ENCODE results near the gene MAPK11.

Gene MAPK11

GRCh38 chr22:50308597-50308935 is 38.4 kb upstream of the MAPK11 start:
- no peak for DNase-seq (ENCODE audit: low read depth in 2 of 2, low spot score in 1 of 2)

GRCh38 chr22:50307890-50308596 is 37.9 kb upstream of the MAPK11 start:
- no peak for DNase-seq (ENCODE audit: low read depth in 2 of 2, low spot score in 1 of 2)

DNA sequence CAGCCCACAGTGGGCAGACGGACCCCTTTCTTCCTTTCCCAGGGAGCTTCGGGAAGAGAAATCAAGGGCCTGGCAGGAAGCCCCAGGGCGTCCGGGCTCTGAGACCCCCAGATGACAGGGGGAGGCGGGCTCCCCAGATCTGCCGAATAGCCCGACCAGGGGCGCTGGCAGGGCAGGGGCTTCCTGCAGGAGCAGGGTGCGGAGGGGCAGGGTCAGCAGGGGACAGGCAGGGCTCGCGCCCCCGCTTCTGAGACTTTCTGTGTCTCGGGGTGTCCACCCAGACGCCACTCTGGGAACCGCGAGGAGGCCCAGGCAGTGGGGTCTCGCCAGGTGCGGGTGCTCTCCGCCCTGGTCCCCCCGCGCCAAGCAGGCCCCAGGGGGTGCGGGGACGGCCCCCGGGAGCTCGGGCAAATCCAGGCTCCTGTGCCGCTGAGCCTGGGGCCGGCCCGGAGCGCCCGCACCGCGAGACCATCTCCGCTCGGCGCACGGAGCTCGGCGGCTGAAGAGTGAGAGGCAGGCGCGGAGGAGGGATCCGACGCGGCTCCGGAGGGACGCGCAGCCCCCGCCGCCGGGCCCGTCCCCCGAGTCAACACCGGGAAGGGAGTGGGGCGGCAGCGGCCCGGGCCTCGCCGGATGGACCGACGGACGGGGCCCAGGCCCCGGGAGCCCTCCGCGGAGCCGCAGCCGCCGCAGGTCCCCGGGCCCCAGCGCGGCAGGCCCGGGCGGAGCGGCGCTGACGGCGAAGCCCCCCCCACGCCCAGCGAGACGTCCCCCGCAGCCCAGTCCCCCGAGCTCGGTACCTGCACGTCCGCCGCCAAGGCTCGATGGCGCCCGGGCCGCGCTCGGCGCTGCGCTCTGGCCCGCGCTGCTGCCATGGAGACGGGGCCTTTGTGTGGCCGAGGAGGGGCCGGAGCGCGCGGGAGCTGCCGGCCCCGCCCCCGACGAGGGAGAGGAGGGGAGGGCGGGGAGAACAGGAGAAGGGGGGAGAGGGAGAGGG is 36.9 kb upstream of the MAPK11 start, which contains the start of gene PLXNB2:
Gene PLXNB2 (minus strand): TSS at position 894 of the 997 bp plus-strand sequence. CDS start 17,062 bp downstream, outside the sequence.
- no peak for DNase-seq (ENCODE audit: low read depth in 2 of 2, low spot score in 1 of 2)

GRCh38 chr22:50305923-50306566 is 35.9 kb upstream of the MAPK11 start:
- DNase-seq (ENCODE audit: low read depth in 2 of 2, low spot score in 1 of 2), result no peak

- no peak for DNase-seq (ENCODE audit: low read depth in 2 of 2, low spot score in 1 of 2)
Observed at GRCh38 chr22:50305393-50305922, 35.3 kb upstream of the MAPK11 start.

DNA sequence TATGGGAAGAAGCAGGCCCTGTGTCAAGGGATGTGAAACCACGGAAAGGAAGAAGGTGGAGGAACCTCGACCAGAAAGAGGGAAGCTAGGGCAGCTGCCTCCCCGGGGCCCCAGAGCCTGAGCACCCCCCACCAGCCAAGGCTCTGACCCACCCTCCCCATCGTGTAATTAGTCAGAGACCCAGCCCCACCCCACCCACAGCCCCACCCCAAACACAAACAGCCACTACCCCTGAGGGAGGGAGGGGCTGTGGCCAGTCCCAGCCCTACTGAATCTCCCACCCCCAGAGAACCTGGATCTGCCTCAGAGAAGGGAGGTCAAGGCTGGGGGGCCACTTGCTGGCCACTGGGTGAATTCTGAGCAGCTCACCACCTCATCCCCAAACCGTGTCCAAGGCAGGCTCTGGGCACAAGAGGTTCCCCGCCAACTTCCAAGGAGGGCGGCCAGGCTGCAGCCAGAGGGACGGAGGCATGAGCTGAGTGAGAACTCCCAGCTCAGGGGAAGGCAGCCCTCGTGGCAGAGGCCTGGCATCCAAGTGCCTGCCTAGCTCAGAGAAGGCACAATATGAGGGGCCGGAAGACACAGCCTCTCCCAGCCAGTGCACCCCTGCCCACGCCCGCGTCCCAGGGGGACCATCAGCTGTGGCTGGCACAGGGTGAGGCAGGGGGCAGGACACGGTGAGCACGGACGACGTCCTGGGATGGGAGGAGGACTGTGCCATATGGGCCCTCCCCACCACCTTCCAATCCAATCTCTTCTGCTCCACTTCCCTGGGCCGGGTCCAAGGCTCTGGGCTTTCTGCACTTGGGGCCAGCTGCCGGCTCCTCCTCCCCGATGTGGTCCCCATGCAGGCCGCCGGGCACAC is 34.6 kb upstream of the MAPK11 start:
- no peak for DNase-seq (ENCODE audit: low read depth in 2 of 2, low spot score in 1 of 2)

DNA sequence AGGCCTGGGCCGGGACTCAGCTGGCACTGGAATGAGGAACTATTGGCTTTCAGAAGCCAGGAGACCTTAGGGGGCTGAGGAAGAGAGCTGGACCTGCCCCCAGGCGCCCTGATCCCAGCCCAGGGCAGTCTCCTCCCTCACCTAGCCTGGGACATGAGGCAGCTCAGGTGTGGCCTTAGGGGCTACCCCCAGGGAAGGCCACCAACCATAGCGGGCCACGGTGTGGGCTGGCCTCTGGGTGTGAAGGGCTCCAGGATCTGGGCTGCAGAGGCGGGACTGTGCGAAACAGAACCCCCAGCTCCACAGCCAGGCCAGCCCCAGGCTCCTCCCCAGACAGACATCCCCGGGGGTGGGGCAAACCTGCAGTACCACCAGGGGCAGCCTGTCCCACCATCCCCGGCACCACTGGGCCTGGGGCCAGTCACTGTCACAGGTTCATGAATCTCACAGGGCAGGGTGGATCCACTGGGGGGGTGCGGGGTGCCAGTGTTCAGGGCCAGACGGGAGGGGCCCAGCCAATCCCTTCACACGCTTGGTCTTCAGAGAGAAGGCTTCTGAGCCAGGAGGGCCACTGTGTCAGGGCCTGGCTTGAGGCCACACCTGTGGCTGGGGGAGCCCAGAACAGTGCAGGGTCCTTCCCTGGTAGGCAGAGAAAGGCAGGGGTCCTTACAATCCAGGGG is 33.8 kb upstream of the MAPK11 start:
- DNase-seq (ENCODE audit: low read depth in 2 of 2, low spot score in 1 of 2), result no peak

DNA sequence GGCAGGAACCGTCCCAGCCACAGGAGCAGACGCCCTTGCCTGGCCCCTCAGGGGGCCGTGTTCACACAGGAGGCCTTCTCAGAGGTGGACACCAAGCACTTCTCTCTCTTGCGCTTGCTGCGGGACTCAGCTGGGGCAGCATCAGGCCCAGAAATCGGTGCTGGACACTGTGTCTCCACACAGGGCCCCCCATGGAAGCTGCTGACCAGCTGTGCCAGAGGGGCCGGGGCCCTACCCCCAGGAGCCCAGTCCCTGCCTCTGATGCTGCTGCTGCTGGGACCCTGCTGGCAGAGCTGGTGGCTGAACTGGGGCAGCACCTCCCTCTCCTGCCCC is 33.3 kb upstream of the MAPK11 start:
- DNase-seq (ENCODE audit: low read depth in 2 of 2, low spot score in 1 of 2), result no peak

DNA sequence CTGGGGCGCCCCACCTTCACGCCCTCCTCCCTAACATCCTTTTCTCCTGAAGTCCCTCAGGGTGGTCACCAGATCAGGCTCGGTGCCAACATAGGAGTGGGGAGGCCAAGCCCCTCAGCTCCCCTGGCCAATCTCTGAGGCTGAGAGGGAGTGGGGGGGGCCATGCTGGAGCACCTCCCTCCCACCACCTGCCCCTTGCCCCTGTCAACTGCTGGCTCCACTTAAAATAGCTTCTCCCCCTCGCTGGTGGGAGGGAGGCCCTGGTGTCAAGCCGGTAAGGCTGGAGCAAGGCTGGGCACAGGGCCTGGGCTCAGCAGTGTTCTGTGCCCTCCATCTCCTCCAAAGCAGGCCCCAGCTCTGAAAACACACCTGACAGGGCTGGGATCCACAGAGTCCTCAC is 32.4 kb upstream of the MAPK11 start:
- DNase-seq (ENCODE audit: low read depth in 2 of 2, low spot score in 1 of 2), result no peak

DNA sequence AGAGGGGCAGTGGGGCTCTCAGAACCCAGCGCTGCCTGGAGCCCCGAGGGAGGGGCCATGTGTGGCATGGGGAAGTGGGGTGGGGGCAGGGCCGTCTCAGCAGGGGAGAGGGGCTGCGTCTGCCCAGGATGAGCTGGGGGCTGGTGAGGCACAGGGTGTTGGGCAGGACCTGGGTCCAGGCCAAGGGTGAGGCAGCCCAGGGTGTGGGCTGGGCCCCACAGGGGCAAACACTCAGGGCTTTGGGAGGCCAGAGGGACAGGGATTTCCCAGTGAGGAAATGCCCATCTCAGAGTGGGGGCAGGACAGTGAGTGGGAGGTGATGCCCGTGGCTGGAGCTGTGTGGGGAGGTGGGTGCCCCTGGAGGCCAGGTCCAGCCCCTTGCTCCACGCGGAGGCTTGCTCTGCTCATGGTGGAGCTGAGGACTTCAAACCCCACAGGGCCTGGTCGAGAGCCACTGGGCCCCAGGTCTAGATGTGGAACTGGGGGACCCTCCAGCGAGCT is 31.9 kb upstream of the MAPK11 start:
- no peak for DNase-seq (ENCODE audit: low read depth in 2 of 2, low spot score in 1 of 2)

DNA sequence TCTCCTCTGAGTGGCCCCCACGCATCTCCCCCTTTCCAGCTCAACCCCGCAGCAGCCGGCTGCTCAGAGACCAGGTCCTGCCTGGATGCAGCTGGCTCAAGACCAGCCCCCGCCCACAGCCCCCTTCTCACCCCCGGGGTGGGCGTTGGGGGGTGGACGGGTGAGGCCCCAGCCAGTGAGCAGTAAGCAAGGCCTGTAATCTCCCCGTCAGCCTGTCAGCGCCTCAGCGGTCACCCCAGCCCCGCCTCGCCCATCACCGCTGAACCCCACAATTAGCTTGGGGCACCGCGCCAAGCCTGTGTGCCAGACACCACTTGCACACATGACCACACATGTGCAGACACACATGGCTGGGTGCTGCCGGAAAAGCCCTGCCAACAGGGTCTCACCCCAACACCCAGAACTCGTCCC is 31.4 kb upstream of the MAPK11 start:
- no peak for DNase-seq (ENCODE audit: low read depth in 2 of 2, low spot score in 1 of 2)

DNA sequence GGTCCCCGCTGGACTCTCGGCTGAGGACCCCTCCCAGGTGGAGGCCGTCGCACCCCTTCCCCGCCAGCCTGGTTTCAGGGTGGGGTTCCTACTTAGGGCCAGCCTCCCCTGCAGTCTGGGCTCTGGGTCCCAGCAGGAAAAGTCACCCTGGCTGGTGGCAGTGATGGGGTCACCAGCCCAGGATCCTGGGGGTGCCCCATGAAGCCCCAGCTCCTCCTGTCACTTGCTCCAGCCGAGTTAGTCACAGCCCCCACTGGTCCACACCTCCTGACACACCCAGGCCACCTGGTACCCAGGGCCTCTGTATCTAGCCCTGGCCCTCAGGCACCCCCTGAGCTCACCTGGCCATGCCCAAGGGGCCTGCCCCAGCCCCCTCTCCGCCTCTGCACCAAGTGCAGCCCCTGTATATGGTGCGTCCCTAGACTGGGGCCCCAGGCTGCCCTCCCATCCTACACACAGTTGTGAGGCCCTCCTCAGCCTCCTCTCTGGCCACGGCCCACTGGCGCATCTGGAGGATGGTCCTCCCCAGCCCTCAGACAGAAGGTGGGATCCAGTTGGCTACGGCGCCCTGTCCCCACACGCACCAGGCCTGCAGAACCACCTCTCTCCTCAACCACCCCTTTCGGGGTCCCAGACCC is 30.6 kb upstream of the MAPK11 start:
- no peak for DNase-seq (ENCODE audit: low read depth in 2 of 2, low spot score in 1 of 2)

- no peak for DNase-seq (ENCODE audit: low read depth in 2 of 2, low spot score in 1 of 2)
Observed at GRCh38 chr22:50299785-50300619, 29.8 kb upstream of the MAPK11 start.

GRCh38 chr22:50298937-50299784 is 29.0 kb upstream of the MAPK11 start:
- no peak for DNase-seq (ENCODE audit: low read depth in 2 of 2, low spot score in 1 of 2)

DNA sequence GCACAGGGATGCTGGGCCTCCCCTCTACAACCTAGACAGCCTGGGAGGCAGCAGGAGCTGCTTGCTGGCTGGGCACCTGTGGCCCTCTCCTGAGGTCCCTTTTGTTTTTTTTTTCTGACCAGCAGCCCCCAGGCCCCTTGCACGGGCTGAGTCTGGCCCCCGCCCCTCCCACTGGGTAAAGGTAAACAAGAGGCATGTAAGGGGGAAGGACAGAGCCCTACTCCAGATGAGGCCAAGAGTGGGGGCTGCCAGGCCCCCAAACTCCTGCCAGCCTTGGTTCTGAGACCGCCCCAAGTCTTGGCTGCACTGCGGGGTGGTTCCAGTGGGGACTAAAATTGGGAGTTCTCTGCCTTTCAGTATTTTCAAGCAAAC is 28.1 kb upstream of the MAPK11 start:
- no peak for DNase-seq (ENCODE audit: low read depth in 2 of 2, low spot score in 1 of 2)

- DNase-seq (ENCODE audit: low read depth in 2 of 2, low spot score in 1 of 2), result no peak
Observed at GRCh38 chr22:50297510-50298265, 27.5 kb upstream of the MAPK11 start.

All from stimulated activated CD8-positive, alpha-beta memory T cell treated with anti-CD3 and anti-CD28 coated beads, Interleukin-4, amount 100 ng/mL, for 1 hour (primary cell).